Tibial nerve (tissue), 4 donors: Measurements from ENCODE around the gene LCN1. TPM values are rescaled to one million over a fixed set of nuclear protein-coding genes. Genes with fewer than 3 reads are reported as not detected.

Source experiments
- DNase-seq, 2 donors: peaks; one replicate each; pipeline ENCODE4 v3.0.0-alpha.2; 2019; ENCODE audit warnings: low spot score in 2 of 2
- H3K27ac ChIP-seq, 4 donors: fragments of 200-600 bp; sonication (generic) in 3 of 4; one replicate each; pipeline ENCODE4 v1.5.1; 2017 to 2019; ENCODE audit warnings: mild to moderate bottlenecking in 1 of 4
- H3K27me3 ChIP-seq, 2 donors: fragments of 200-600 bp; sonication (generic) in 1 of 2; one replicate each; pipeline versions ENCODE4 v1.5.1 to v1.6.0; 2017 to 2019
- H3K36me3 ChIP-seq, 3 donors: fragments of 200-600 bp; sonication (generic); one replicate each; pipeline ENCODE4 v1.5.1; 2018 to 2019
- H3K4me1 ChIP-seq, 4 donors: fragments of 200-600 bp; sonication (generic) in 3 of 4; one replicate each; pipeline ENCODE4 v1.5.1; 2017 to 2019
- H3K4me3 ChIP-seq, 4 donors: fragments of 200-600 bp; sonication (generic) in 3 of 4; one replicate each; pipeline ENCODE4 v1.5.1; 2017 to 2019; ENCODE audit warnings: mild to moderate bottlenecking in 1 of 4, moderate library complexity in 1 of 4
- H3K9me3 ChIP-seq, 4 donors: fragments of 200-600 bp; sonication (generic) in 3 of 4; one replicate each; pipeline ENCODE4 v1.5.1; 2017 to 2019
- CTCF ChIP-seq, 5 experiments: fragments of 200-600 bp in 3 of 5; fragments of 450-650 bp in 2 of 5; sonication (generic) in 3 of 5; IDR thresholded peaks; one replicate each; pipeline ENCODE4 v1.5.1; 2016 to 2019; ENCODE audit warnings: antibody characterized with exemption in 5 of 5, mild to moderate bottlenecking in 3 of 5, moderate library complexity in 2 of 5
- EP300 ChIP-seq, 2 donors: sonication (generic); formaldehyde crosslinking; IDR thresholded peaks; one replicate each; pipeline ENCODE4 v1.6.1; 2017; ENCODE audit warnings: antibody characterized with exemption in 2 of 2, mild to moderate bottlenecking in 1 of 2
- POLR2A ChIP-seq, 2 donors: fragments of 450-650 bp; IDR thresholded peaks; one replicate each; pipeline ENCODE4 v1.6.1; 2017; ENCODE audit warnings: antibody characterized with exemption in 2 of 2, mild to moderate bottlenecking in 2 of 2, moderate library complexity in 2 of 2
- WGBS, 2 donors: methylation state at CpG; one replicate each; pipeline ENCODE4 v1.1.5; 2018; 5-methylcytosine and 5-hydroxymethylcytosine counted together
- total RNA-seq, 4 donors: library from RNA; depleted of rRNA; stranded (reverse); fragments of >200 nt; gene quantifications; one replicate each; pipeline ENCODE4 v1.1.0, GENCODE V29; 2016

LCN1 gene
- total RNA-seq, 4 donors from 2014 or later = not detected

GRCh38 chr9:135552021-135552697, 30.9 kb downstream of the LCN1 start:
- no peaks in the 10 kb centered on the region for H3K27me3 ChIP-seq
- H3K9me3 ChIP-seq = peaks cover 0 to 27% (median 0%) of the 10 kb centered on the region in 4 donors
- WGBS, 2 donors = 74 to 78% methylated on average over 14 to 17 of the region's 18 CpGs
- TF ChIP-seq CTCF (IDR thresholded peaks at IDR 0.05) (no peak), EP300 (IDR thresholded peaks at IDR 0.05) (no peak), POLR2A (IDR thresholded peaks at IDR 0.05) (no peak)
- no peaks in the 10 kb centered on the region for H3K4me1 ChIP-seq
- H3K27ac ChIP-seq = no peak overlapping the region
- H3K36me3 ChIP-seq = no peaks in the 10 kb centered on the region
- H3K4me3 ChIP-seq = no peak overlapping the region
- no peak for DNase-seq

GRCh38 chr9:135552698-135553171, 31.5 kb downstream of the LCN1 start:
- no peaks in the 10 kb centered on the region for H3K4me1 ChIP-seq
- WGBS, 2 donors = 79 to 84% methylated on average over 18 of the region's 19 CpGs
- no peak overlapping the region for H3K4me3 ChIP-seq

GRCh38 chr9:135554718-135555117, 33.5 kb downstream of the LCN1 start:
- 62 to 72% methylated on average over 4 of the region's 4 CpGs for WGBS, 2 donors
- Histone ChIP-seq H3K9me3 (peaks cover 0 to 37% (median 0%) of the 10 kb centered on the region in 4 donors), H3K4me1 (no peaks in the 10 kb centered on the region), H3K27me3 (no peaks in the 10 kb centered on the region), H3K36me3 (no peaks in the 10 kb centered on the region), H3K27ac (no peak overlapping the region), H3K4me3 (no peak overlapping the region)
- TF ChIP-seq POLR2A (IDR thresholded peaks at IDR 0.05) = no peak
- no peak for TF ChIP-seq CTCF (IDR thresholded peaks at IDR 0.05)
- TF ChIP-seq EP300 (IDR thresholded peaks at IDR 0.05) = no peak
- DNase-seq = no peak

More at GRCh38 chr9:135552698-135553171, 31.5 kb downstream of the LCN1 start:
- Histone ChIP-seq H3K27ac (no peak overlapping the region), H3K9me3 (peaks cover 0 to 33% (median 0%) of the 10 kb centered on the region in 4 donors), H3K36me3 (no peaks in the 10 kb centered on the region), H3K27me3 (no peaks in the 10 kb centered on the region)
- no peak for TF ChIP-seq POLR2A (IDR thresholded peaks at IDR 0.05)
- TF ChIP-seq CTCF (IDR thresholded peaks at IDR 0.05) = no peak
- TF ChIP-seq EP300 (IDR thresholded peaks at IDR 0.05) = no peak
- no peak for DNase-seq

GRCh38 chr9:135555203-135555602, 34.0 kb downstream of the LCN1 start:
- Histone ChIP-seq H3K27me3 (no peaks in the 10 kb centered on the region), H3K9me3 (peaks cover 0 to 37% (median 0%) of the 10 kb centered on the region in 4 donors), H3K36me3 (no peaks in the 10 kb centered on the region), H3K4me3 (no peak overlapping the region), H3K4me1 (no peaks in the 10 kb centered on the region), H3K27ac (no peak overlapping the region)
- TF ChIP-seq POLR2A (IDR thresholded peaks at IDR 0.05) (no peak), EP300 (IDR thresholded peaks at IDR 0.05) (no peak), CTCF (IDR thresholded peaks at IDR 0.05) (no peak)
- DNase-seq = no peak
- 83 to 92% methylated on average over 5 of the region's 5 CpGs for WGBS, 2 donors

GRCh38 chr9:135555910-135556309, 34.7 kb downstream of the LCN1 start:
- TF ChIP-seq CTCF (IDR thresholded peaks at IDR 0.05) (no peak), EP300 (IDR thresholded peaks at IDR 0.05) (no peak), POLR2A (IDR thresholded peaks at IDR 0.05) (no peak)
- Histone ChIP-seq H3K9me3 (peaks cover 0 to 37% (median 0%) of the 10 kb centered on the region in 4 donors), H3K36me3 (no peaks in the 10 kb centered on the region), H3K4me3 (no peak overlapping the region), H3K27me3 (no peaks in the 10 kb centered on the region), H3K27ac (no peak overlapping the region), H3K4me1 (no peaks in the 10 kb centered on the region)
- DNase-seq = no peak
- WGBS, 2 donors = 69 to 73% methylated on average over 16 of the region's 16 CpGs
